NCI-H526 treated with DMSO at 0.1 percent for 48 hours (cell line): ENCODE data around the gene CUL1.
A peak's percentile ranks its signal among the peaks of the same experiment; 100 is the strongest.
"Not testable (repeated sequence)": the region's sequence is repeated elsewhere in the genome, so short reads cannot be mapped to it uniquely, and the experiment has no call there.

Experiments used
- DNase-seq: peaks from one replicate; lab custom pipeline; 2025; lab: John Stamatoyannopoulos, UW

The CUL1 gene

GRCh38 chr7:148697256-148698006 is 1.3 kb upstream of the CUL1 start:
- DNase-seq = no peak

GRCh38 chr7:148698007-148698396 is 701 bp upstream of the CUL1 start:
- no peak for DNase-seq

GRCh38 chr7:148699024-148699781 is 500 bp downstream of the CUL1 start:
- DNase-seq = no peak

- DNase-seq = peak; percentile 45
Measured at GRCh38 chr7:148699782-148700629, 1.3 kb downstream of the CUL1 start.

- DNase-seq = no peak
Measured at GRCh38 chr7:148700661-148701064, 2.0 kb downstream of the CUL1 start.

GRCh38 chr7:148701414-148701813 is 2.7 kb downstream of the CUL1 start:
- DNase-seq = no peak

- DNase-seq = no peak
Measured at GRCh38 chr7:148702876-148703670, 4.4 kb downstream of the CUL1 start.

GRCh38 chr7:148703671-148703962 is 4.9 kb downstream of the CUL1 start:
- not testable (repeated sequence) for DNase-seq

GRCh38 chr7:148704189-148704588 is 5.5 kb downstream of the CUL1 start:
- no peak for DNase-seq

- no peak for DNase-seq
Measured at GRCh38 chr7:148704970-148705369, 6.3 kb downstream of the CUL1 start.

GRCh38 chr7:148706368-148706767 is 7.7 kb downstream of the CUL1 start:
- no peak for DNase-seq

- no peak for DNase-seq
Measured at GRCh38 chr7:148708026-148708885, 9.6 kb downstream of the CUL1 start.

GRCh38 chr7:148709014-148709413 is 10.3 kb downstream of the CUL1 start:
- no peak for DNase-seq

- DNase-seq = not testable (repeated sequence)
Measured at GRCh38 chr7:148710426-148710825, 11.7 kb downstream of the CUL1 start.

- no peak for DNase-seq
Measured at GRCh38 chr7:148711191-148712102, 12.7 kb downstream of the CUL1 start.

- no peak for DNase-seq
Measured at GRCh38 chr7:148712678-148713329, 14.1 kb downstream of the CUL1 start.

GRCh38 chr7:148714498-148714897 is 15.8 kb downstream of the CUL1 start:
- no peak for DNase-seq

- no peak for DNase-seq
Measured at GRCh38 chr7:148715027-148715426, 16.3 kb downstream of the CUL1 start.

GRCh38 chr7:148717266-148717793 is 18.6 kb downstream of the CUL1 start:
- no peak for DNase-seq
